HEK293 (cell line): Measurements from ENCODE around the gene PRTFDC1.

Source experiments
- CTCF ChIA-PET: fragments of 350-600 bp; formaldehyde crosslinking; extraction: SDS; loops from one replicate; lab custom pipeline; 2021; ENCODE audit warnings: antibody characterized with exemption; lab: Yijun Ruan, JAX
- POLR2A ChIA-PET: fragments of 300-600 bp; formaldehyde crosslinking; extraction: SDS; loops from one replicate; lab custom pipeline; 2020; ENCODE audit warnings: antibody characterized with exemption, inconsistent platforms; lab: Yijun Ruan, JAX
- H3K27ac ChIP-seq: fragments of 200-500 bp; sonication (Bioruptor generic); 2 replicates; pipeline ENCODE4 v1.5.1; 2014; ENCODE audit warnings: low read depth, low read length, control low read depth, inconsistent platforms; ENCODE audit errors: extremely low read depth
- H3K36me3 ChIP-seq, 2 experiments: fragments of 200-500 bp in 1 of 2; sonication (Bioruptor generic) in 1 of 2; 1 replicate in 1 of 2; 2 replicates in 1 of 2; pipeline ENCODE4 v1.5.1; 2014 to 2017; ENCODE audit warnings: inconsistent platforms in 2 of 2, low read length in 2 of 2; ENCODE audit not compliant: control insufficient read depth in 2 of 2, insufficient read depth in 1 of 2
- H3K4me1 ChIP-seq: fragments of 200-500 bp; sonication (Bioruptor generic); 2 replicates; pipeline ENCODE4 v1.5.1; 2014; ENCODE audit warnings: mild to moderate bottlenecking, low read length, inconsistent platforms; ENCODE audit not compliant: control insufficient read depth, insufficient read depth
- H3K4me3 ChIP-seq: 2 replicates; pipeline ENCODE4 v1.5.1; 2011; ENCODE audit warnings: low read depth, mild to moderate bottlenecking, control low read depth, low read length, moderate library complexity
- H3K9me3 ChIP-seq: fragments of 200-500 bp; sonication (Bioruptor generic); 2 replicates; pipeline ENCODE4 v1.5.1; 2014; ENCODE audit warnings: low read depth, low read length, inconsistent platforms; ENCODE audit not compliant: control insufficient read depth, insufficient read depth
- EGR2 ChIP-seq: fragments of 450-650 bp; formaldehyde crosslinking; IDR thresholded peaks from 2 replicates; pipeline ENCODE4 v1.5.1; 2016; ENCODE audit warnings: low read depth, missing biosample characterization, missing genetic modification characterization
- GFI1B ChIP-seq: fragments of 450-650 bp; formaldehyde crosslinking; IDR thresholded peaks from 2 replicates; pipeline ENCODE4 v1.5.1; 2016; ENCODE audit warnings: missing biosample characterization, missing genetic modification characterization
- OVOL3 ChIP-seq: fragments of 450-650 bp; formaldehyde crosslinking; IDR thresholded peaks from 2 replicates; pipeline ENCODE4 v1.5.1; 2016; ENCODE audit warnings: missing biosample characterization, missing genetic modification characterization
- SCRT2 ChIP-seq: fragments of 450-650 bp; formaldehyde crosslinking; IDR thresholded peaks from 2 replicates; pipeline ENCODE4 v1.5.1; 2016; ENCODE audit warnings: missing biosample characterization, missing genetic modification characterization
- TCF7L2 ChIP-seq: IDR thresholded peaks from 2 replicates; pipeline ENCODE4 v1.6.1; 2011; ENCODE audit warnings: low read depth, mild to moderate bottlenecking, inconsistent platforms, low read length, moderate library complexity, borderline replicate concordance
- YY1 ChIP-seq: fragments of 450-650 bp; formaldehyde crosslinking; IDR thresholded peaks from 2 replicates; pipeline ENCODE4 v1.5.1; 2018; ENCODE audit warnings: missing biosample characterization, missing genetic modification characterization
- ZBTB7A ChIP-seq: fragments of 450-650 bp; formaldehyde crosslinking; IDR thresholded peaks from 2 replicates; pipeline ENCODE4 v1.5.1; 2016; ENCODE audit warnings: low read depth, missing biosample characterization, missing genetic modification characterization
- ZFP37 ChIP-seq: fragments of 450-650 bp; formaldehyde crosslinking; IDR thresholded peaks from 2 replicates; pipeline ENCODE4 v1.5.1; 2016; ENCODE audit warnings: missing biosample characterization, missing genetic modification characterization
- ZNF211 ChIP-seq: fragments of 450-650 bp; formaldehyde crosslinking; IDR thresholded peaks from 2 replicates; pipeline ENCODE4 v1.5.1; 2016; ENCODE audit warnings: low read depth, missing biosample characterization, missing genetic modification characterization
- ZNF292 ChIP-seq: fragments of 450-650 bp; formaldehyde crosslinking; IDR thresholded peaks from 2 replicates; pipeline ENCODE4 v1.5.1; 2016; ENCODE audit warnings: low read depth, missing biosample characterization, missing genetic modification characterization, borderline replicate concordance
- ZNF335 ChIP-seq: fragments of 450-650 bp; formaldehyde crosslinking; conservative IDR thresholded peaks from 2 replicates; pipeline ENCODE4 v1.5.1; 2016; ENCODE audit warnings: missing biosample characterization, missing genetic modification characterization
- ZNF629 ChIP-seq: fragments of 450-650 bp; formaldehyde crosslinking; IDR thresholded peaks from 2 replicates; pipeline ENCODE4 v1.5.1; 2017; ENCODE audit warnings: missing biosample characterization, missing genetic modification characterization
- ZNF76 ChIP-seq: fragments of 450-650 bp; formaldehyde crosslinking; IDR thresholded peaks from 2 replicates; pipeline ENCODE4; 2016; ENCODE audit warnings: low read depth, missing biosample characterization, missing genetic modification characterization, borderline replicate concordance
- ZNF776 ChIP-seq: fragments of 450-650 bp; formaldehyde crosslinking; IDR thresholded peaks from 2 replicates; pipeline ENCODE4 v1.5.0; 2017; ENCODE audit warnings: missing biosample characterization, missing genetic modification characterization, borderline replicate concordance
- ZSCAN16 ChIP-seq: fragments of 450-650 bp; formaldehyde crosslinking; IDR thresholded peaks from 2 replicates; pipeline ENCODE4 v1.5.1; 2016; ENCODE audit warnings: missing biosample characterization, missing genetic modification characterization
- TF ChIP-seq, protein P1 (sequence below): fragments of 450-650 bp; formaldehyde crosslinking; IDR thresholded peaks from 2 replicates; pipeline ENCODE4 v1.5.1; 2016; ENCODE audit warnings: missing biosample characterization, missing genetic modification characterization, borderline replicate concordance

The PRTFDC1 gene

DNA sequence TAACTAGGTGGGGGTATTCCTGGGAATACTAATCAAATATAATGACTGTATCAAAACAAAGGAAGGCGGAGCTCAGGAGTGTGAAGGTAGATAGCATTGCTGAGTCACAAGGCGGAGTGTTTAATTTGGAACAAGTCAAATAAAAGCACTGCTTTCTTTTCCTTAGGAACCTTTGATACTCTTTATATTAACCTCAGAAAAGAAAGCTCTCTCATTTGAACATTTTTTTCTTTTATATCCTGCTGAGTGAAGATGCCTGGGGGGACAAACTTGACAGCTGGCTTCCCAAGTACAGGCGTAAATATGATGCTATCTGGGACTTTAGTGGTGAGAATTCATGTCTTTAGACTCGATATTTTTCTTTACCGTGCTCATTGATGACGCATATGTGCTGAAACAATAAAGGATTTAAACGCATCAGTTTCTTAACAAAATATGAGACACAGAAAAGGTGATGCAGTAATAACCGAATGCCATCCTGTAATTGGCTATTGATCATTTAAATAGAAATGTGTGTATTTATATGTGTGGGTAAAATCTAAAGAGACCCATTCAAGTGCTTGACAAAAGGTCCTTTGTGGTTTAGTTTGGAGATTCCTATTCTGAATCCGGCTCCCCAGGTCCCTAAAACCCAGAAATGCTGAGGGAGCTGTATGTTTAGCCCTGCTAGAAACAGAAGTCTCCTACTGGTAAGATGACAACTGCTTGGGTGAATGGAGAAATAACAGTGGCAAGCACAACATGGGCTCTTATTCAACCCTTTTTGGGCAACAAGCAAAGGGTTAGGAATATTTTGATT is 102.7 kb downstream of the PRTFDC1 start (continued):
- TF ChIP-seq SCRT2 (tag by site-specific recombination) = no peak
- TF ChIP-seq, protein P1, sequence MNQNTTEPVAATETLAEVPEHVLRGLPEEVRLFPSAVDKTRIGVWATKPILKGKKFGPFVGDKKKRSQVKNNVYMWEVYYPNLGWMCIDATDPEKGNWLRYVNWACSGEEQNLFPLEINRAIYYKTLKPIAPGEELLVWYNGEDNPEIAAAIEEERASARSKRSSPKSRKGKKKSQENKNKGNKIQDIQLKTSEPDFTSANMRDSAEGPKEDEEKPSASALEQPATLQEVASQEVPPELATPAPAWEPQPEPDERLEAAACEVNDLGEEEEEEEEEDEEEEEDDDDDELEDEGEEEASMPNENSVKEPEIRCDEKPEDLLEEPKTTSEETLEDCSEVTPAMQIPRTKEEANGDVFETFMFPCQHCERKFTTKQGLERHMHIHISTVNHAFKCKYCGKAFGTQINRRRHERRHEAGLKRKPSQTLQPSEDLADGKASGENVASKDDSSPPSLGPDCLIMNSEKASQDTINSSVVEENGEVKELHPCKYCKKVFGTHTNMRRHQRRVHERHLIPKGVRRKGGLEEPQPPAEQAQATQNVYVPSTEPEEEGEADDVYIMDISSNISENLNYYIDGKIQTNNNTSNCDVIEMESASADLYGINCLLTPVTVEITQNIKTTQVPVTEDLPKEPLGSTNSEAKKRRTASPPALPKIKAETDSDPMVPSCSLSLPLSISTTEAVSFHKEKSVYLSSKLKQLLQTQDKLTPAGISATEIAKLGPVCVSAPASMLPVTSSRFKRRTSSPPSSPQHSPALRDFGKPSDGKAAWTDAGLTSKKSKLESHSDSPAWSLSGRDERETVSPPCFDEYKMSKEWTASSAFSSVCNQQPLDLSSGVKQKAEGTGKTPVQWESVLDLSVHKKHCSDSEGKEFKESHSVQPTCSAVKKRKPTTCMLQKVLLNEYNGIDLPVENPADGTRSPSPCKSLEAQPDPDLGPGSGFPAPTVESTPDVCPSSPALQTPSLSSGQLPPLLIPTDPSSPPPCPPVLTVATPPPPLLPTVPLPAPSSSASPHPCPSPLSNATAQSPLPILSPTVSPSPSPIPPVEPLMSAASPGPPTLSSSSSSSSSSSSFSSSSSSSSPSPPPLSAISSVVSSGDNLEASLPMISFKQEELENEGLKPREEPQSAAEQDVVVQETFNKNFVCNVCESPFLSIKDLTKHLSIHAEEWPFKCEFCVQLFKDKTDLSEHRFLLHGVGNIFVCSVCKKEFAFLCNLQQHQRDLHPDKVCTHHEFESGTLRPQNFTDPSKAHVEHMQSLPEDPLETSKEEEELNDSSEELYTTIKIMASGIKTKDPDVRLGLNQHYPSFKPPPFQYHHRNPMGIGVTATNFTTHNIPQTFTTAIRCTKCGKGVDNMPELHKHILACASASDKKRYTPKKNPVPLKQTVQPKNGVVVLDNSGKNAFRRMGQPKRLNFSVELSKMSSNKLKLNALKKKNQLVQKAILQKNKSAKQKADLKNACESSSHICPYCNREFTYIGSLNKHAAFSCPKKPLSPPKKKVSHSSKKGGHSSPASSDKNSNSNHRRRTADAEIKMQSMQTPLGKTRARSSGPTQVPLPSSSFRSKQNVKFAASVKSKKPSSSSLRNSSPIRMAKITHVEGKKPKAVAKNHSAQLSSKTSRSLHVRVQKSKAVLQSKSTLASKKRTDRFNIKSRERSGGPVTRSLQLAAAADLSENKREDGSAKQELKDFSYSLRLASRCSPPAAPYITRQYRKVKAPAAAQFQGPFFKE = no peak
- TF ChIP-seq GFI1B = peak; percentile 52; the same call in 1 of the 2 replicates
- TF ChIP-seq ZFP37 (tag by site-specific recombination) = no peak
- TF ChIP-seq ZNF776 (tag by site-specific recombination) = no peak
- TF ChIP-seq ZNF629 (tag by site-specific recombination) = peak; percentile 53

DNA sequence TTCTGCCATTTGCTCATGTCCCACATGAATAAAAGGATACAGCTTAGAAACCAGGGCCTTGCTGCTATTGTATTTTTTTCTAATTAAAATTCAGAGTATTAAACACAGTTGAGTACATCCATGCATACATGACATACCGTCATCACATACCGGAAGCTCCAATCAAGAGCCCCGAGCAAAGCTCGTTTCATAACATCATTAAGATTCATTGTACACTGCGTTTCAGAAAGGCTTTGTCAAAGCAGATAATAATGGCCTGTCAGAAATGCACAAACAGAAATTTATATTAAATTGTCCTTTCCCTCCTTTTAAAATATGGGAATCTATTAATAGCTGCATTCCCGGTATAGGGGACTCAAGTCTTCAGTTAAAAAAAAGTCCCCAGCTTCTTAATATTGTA is 103.4 kb downstream of the PRTFDC1 start:
- Histone ChIP-seq H3K27ac (no peak overlapping the region), H3K4me3 (no peak overlapping the region)
- CTCF ChIA-PET = interaction anchor here (0.6 to 1.7 kb wide), 5 partner anchors 9 to 264 kb away, joined by 3 to 6 read pairs (median 4); partner anchors contain the start of gene ENKUR

DNA sequence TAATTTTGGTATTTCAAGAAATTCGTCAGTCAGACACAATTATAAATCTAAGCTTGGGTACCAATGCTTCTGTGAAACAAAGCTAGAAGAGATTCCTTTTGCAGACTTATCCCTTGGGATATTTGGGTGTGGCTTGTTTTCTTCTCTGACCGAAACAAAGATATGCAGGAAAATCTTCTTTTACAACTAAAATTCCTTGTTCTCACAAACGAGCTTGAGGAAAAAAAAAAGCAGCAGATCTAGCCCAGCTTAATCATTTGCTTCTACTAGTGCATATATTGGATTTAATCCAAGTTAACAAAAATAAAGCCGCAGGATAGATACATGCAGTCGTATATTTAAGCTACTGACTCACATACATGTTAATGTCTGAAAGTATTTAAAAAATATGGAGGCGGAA is 104.2 kb downstream of the PRTFDC1 start:
- POLR2A ChIA-PET = no interaction called here
- CTCF ChIA-PET = interaction anchor here (0.6 to 1.7 kb wide), 6 partner anchors 10 to 265 kb away, joined by 3 to 6 read pairs (median 4); partner anchors contain the start of gene ENKUR

More for the DNA sequence above, 103.4 kb downstream of the PRTFDC1 start:
- TF ChIP-seq ZNF211 (tag by site-specific recombination) (no peak), ZNF292 (tag by site-specific recombination) (no peak), ZNF335 (tag by site-specific recombination) (no peak), OVOL3 (tag by site-specific recombination) (no peak)
- no peaks in the 10 kb centered on the region for H3K36me3 ChIP-seq
- POLR2A ChIA-PET = interaction anchor here (0.9 kb wide), 1 partner anchor 9 kb away, joined by 3 read pairs; no protein-coding TSS in a partner anchor
- peaks cover 8% of the 10 kb centered on the region for H3K4me1 ChIP-seq
- no peaks in the 10 kb centered on the region for H3K9me3 ChIP-seq

More for the DNA sequence above, 104.2 kb downstream of the PRTFDC1 start:
- Histone ChIP-seq H3K9me3 (no peaks in the 10 kb centered on the region), H3K36me3 (no peaks in the 10 kb centered on the region), H3K27ac (no peak overlapping the region), H3K4me3 (no peak overlapping the region), H3K4me1 (peaks cover 8% of the 10 kb centered on the region)
- TF ChIP-seq TCF7L2 (no peak), EGR2 (tag by site-specific recombination) (no peak), ZBTB7A (no peak), ZNF76 (tag by site-specific recombination) (no peak), ZSCAN16 (tag by site-specific recombination) (no peak), YY1 (tag by site-specific recombination) (no peak)
